ENCODE measurements around the gene UNC13C.

Gene UNC13C

GRCh38 chr15:54462511-54462913, 484.3 kb downstream of the UNC13C start:
- Histone ChIP-seq H3K9me3 (ENCODE audit: severe bottlenecking) (peaks cover 6% of the 10 kb centered on the region), H3K27me3 (ENCODE audit: insufficient read depth, poor library complexity, severe bottlenecking) (no peaks in the 10 kb centered on the region), H3K4me1 (ENCODE audit: insufficient read depth, poor library complexity, severe bottlenecking) (no peaks in the 10 kb centered on the region), H3K4me3 (ENCODE audit: severe bottlenecking) (no peak overlapping the region), H3K27ac (ENCODE audit: poor library complexity, severe bottlenecking) (no peak overlapping the region), H3K36me3 (ENCODE audit: low read depth) (no peaks in the 10 kb centered on the region)
- ATAC-seq (ENCODE audit: low read depth) = no peak
- DNase-seq (ENCODE audit: low spot score) = peak; percentile 55
- no peak for TF ChIP-seq CTCF (IDR thresholded peaks at IDR 0.05; ENCODE audit: poor library complexity, severe bottlenecking)

GRCh38 chr15:54481819-54482218, 503.6 kb downstream of the UNC13C start:
- Histone ChIP-seq H3K36me3 (ENCODE audit: low read depth) (no peaks in the 10 kb centered on the region), H3K4me1 (ENCODE audit: insufficient read depth, poor library complexity, severe bottlenecking) (no peaks in the 10 kb centered on the region), H3K27ac (ENCODE audit: poor library complexity, severe bottlenecking) (no peak overlapping the region), H3K27me3 (ENCODE audit: insufficient read depth, poor library complexity, severe bottlenecking) (no peaks in the 10 kb centered on the region), H3K9me3 (ENCODE audit: severe bottlenecking) (no peaks in the 10 kb centered on the region), H3K4me3 (ENCODE audit: severe bottlenecking) (no peak overlapping the region)
- ATAC-seq (ENCODE audit: low read depth) (peak; percentile 17; the same call in 1 of the 3 replicates), DNase-seq (ENCODE audit: low spot score) (no peak)
- TF ChIP-seq CTCF (IDR thresholded peaks at IDR 0.05; ENCODE audit: poor library complexity, severe bottlenecking) = no peak

- Histone ChIP-seq H3K4me3 (ENCODE audit: severe bottlenecking) (no peak overlapping the region), H3K9me3 (ENCODE audit: severe bottlenecking) (no peaks in the 10 kb centered on the region), H3K4me1 (ENCODE audit: insufficient read depth, poor library complexity, severe bottlenecking) (no peaks in the 10 kb centered on the region), H3K36me3 (ENCODE audit: low read depth) (no peaks in the 10 kb centered on the region), H3K27ac (ENCODE audit: poor library complexity, severe bottlenecking) (no peak overlapping the region), H3K27me3 (ENCODE audit: insufficient read depth, poor library complexity, severe bottlenecking) (no peaks in the 10 kb centered on the region)
- ATAC-seq (ENCODE audit: low read depth) = no peak
- no peak for DNase-seq (ENCODE audit: low spot score)
- no peak for TF ChIP-seq CTCF (IDR thresholded peaks at IDR 0.05; ENCODE audit: poor library complexity, severe bottlenecking)
These were observed 504.0 kb downstream of the UNC13C start for GRCh38 chr15:54482251-54482650.

- ATAC-seq (ENCODE audit: low read depth) (no peak), DNase-seq (ENCODE audit: low spot score) (no peak)
- Histone ChIP-seq H3K4me1 (ENCODE audit: insufficient read depth, poor library complexity, severe bottlenecking) (no peaks in the 10 kb centered on the region), H3K27ac (ENCODE audit: poor library complexity, severe bottlenecking) (no peak overlapping the region), H3K9me3 (ENCODE audit: severe bottlenecking) (no peaks in the 10 kb centered on the region), H3K36me3 (ENCODE audit: low read depth) (no peaks in the 10 kb centered on the region), H3K27me3 (ENCODE audit: insufficient read depth, poor library complexity, severe bottlenecking) (peaks cover 13% of the 10 kb centered on the region), H3K4me3 (ENCODE audit: severe bottlenecking) (no peak overlapping the region)
- TF ChIP-seq CTCF (IDR thresholded peaks at IDR 0.05; ENCODE audit: poor library complexity, severe bottlenecking) = no peak
These were observed 522.1 kb downstream of the UNC13C start for GRCh38 chr15:54500330-54500729.

- ATAC-seq (ENCODE audit: low read depth) (no peak; the same call in 2 of the 3 replicates), DNase-seq (ENCODE audit: low spot score) (no peak)
- TF ChIP-seq CTCF (IDR thresholded peaks at IDR 0.05; ENCODE audit: poor library complexity, severe bottlenecking) = no peak
- H3K27ac ChIP-seq (ENCODE audit: poor library complexity, severe bottlenecking) = no peak overlapping the region
- no peaks in the 10 kb centered on the region for H3K4me1 ChIP-seq (ENCODE audit: insufficient read depth, poor library complexity, severe bottlenecking)
- no peak overlapping the region for H3K4me3 ChIP-seq (ENCODE audit: severe bottlenecking)
- peaks cover 16% of the 10 kb centered on the region for H3K27me3 ChIP-seq (ENCODE audit: insufficient read depth, poor library complexity, severe bottlenecking)
- no peaks in the 10 kb centered on the region for H3K36me3 ChIP-seq (ENCODE audit: low read depth)
- no peaks in the 10 kb centered on the region for H3K9me3 ChIP-seq (ENCODE audit: severe bottlenecking)
These were observed 524.3 kb downstream of the UNC13C start for GRCh38 chr15:54502416-54503075.
